ENCODE measurements around the gene GLIPR1.
A peak's percentile ranks its signal among the peaks of the same experiment; 100 is the strongest.
"Not testable (repeated sequence)": the region's sequence is repeated elsewhere in the genome, so short reads cannot be mapped to it uniquely, and the experiment has no call there.

GLIPR1 gene

GRCh38 chr12:75480469-75480949 is at the start of gene GLIPR1:
Gene GLIPR1 (plus strand): TSS chr12:75480755. CDS start chr12:75480881, 126 bp downstream.
- peak; percentile 7 to 50 (median 39) for DNase-seq

- DNase-seq, result no peak
Observed at GRCh38 chr12:75432924-75433323, 47.6 kb upstream of the GLIPR1 start.

GRCh38 chr12:75437564-75437963 is 43.0 kb upstream of the GLIPR1 start:
- no peak for DNase-seq

GRCh38 chr12:75438059-75438754 is 42.3 kb upstream of the GLIPR1 start:
- no peak for DNase-seq

GRCh38 chr12:75439048-75439447 is 41.5 kb upstream of the GLIPR1 start:
- DNase-seq, result no peak

- no peak for DNase-seq
Observed at GRCh38 chr12:75439930-75440329, 40.6 kb upstream of the GLIPR1 start.

GRCh38 chr12:75441687-75442449 is 38.7 kb upstream of the GLIPR1 start:
- not testable (repeated sequence) for DNase-seq

- not testable (repeated sequence) for DNase-seq
Observed at GRCh38 chr12:75442454-75442853, 38.1 kb upstream of the GLIPR1 start.

- no peak for DNase-seq
Observed at GRCh38 chr12:75443709-75444108, 36.8 kb upstream of the GLIPR1 start.

GRCh38 chr12:75444429-75445136 is 36.0 kb upstream of the GLIPR1 start:
- DNase-seq, result no peak

- not testable (repeated sequence) for DNase-seq
Observed at GRCh38 chr12:75445137-75445507, 35.4 kb upstream of the GLIPR1 start.

- no peak for DNase-seq
Observed at GRCh38 chr12:75446857-75447256, 33.7 kb upstream of the GLIPR1 start.

GRCh38 chr12:75447691-75448393 is 32.7 kb upstream of the GLIPR1 start:
- no peak for DNase-seq

- DNase-seq, result no peak
Observed at GRCh38 chr12:75452675-75453330, 27.8 kb upstream of the GLIPR1 start.

GRCh38 chr12:75455839-75456238 is 24.7 kb upstream of the GLIPR1 start:
- no peak for DNase-seq

- DNase-seq, result no peak
Observed at GRCh38 chr12:75457191-75457590, 23.4 kb upstream of the GLIPR1 start.

GRCh38 chr12:75457866-75458265 is 22.7 kb upstream of the GLIPR1 start:
- not testable (repeated sequence) for DNase-seq

- no peak for DNase-seq
Observed at GRCh38 chr12:75459755-75460154, 20.8 kb upstream of the GLIPR1 start.

- DNase-seq, result no peak
Observed at GRCh38 chr12:75460204-75460603, 20.4 kb upstream of the GLIPR1 start.

GRCh38 chr12:75471902-75472890 is 8.4 kb upstream of the GLIPR1 start:
- no peak for DNase-seq

GRCh38 chr12:75474116-75474515 is 6.4 kb upstream of the GLIPR1 start:
- no peak for DNase-seq

Measured in activated naive CD4-positive, alpha-beta T cell (primary cell).